Measurements from ENCODE around the gene TMEM86B.

DNA sequence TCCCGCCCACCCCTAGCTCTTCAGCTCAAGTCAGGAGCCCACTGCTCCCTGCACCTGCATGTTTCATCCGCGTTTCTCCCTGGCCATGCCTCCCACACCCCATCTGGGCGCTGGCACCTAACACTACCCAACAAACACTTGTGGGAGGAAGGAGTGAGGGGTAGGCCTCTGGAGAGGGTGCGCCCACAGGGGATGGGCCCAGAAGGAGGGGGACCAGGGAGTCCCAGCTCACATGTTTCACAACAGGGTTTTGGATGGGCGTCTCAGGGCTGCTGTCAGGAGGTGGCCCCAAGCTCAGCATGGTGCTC lies 12.1 kb upstream of the TMEM86B start:
- TF ChIP-seq EZH2 (IDR thresholded peaks at IDR 0.05; ENCODE audit: insufficient read depth, poor library complexity, severe bottlenecking): no peak
- no peak for TF ChIP-seq EZH2phosphoT487 (IDR thresholded peaks at IDR 0.05; ENCODE audit: insufficient read depth, low read depth)
